ENCODE results near the gene RIMBP2. TPM values are rescaled to one million over a fixed set of nuclear protein-coding genes. Genes with fewer than 3 reads are reported as not detected.

Gene RIMBP2
- total and polyA plus RNA-seq, 8 donors: 0.42 to 19.0 (median 16.1) TPM

DNA sequence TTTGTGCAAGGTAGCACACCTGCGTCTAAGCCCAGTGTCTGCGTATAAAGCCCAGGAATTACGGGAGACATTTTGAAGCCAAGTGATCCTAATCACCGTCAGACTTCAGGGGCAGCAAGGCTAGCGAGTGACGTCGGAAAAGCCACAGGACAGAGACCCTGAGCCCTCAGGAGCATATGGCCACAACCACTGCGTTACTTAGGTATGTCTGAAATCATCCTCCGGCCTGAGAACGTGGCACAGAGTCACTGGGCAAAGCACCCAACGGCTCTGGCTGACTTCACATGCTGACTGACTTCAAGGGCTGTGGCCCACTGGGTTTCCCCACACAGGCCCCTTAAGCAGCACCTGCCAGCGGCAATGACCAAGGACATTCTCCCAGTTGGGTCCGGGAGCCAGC, 71.5 kb downstream of the RIMBP2 start:
- TF ChIP-seq, protein P1, sequence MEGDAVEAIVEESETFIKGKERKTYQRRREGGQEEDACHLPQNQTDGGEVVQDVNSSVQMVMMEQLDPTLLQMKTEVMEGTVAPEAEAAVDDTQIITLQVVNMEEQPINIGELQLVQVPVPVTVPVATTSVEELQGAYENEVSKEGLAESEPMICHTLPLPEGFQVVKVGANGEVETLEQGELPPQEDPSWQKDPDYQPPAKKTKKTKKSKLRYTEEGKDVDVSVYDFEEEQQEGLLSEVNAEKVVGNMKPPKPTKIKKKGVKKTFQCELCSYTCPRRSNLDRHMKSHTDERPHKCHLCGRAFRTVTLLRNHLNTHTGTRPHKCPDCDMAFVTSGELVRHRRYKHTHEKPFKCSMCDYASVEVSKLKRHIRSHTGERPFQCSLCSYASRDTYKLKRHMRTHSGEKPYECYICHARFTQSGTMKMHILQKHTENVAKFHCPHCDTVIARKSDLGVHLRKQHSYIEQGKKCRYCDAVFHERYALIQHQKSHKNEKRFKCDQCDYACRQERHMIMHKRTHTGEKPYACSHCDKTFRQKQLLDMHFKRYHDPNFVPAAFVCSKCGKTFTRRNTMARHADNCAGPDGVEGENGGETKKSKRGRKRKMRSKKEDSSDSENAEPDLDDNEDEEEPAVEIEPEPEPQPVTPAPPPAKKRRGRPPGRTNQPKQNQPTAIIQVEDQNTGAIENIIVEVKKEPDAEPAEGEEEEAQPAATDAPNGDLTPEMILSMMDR (IDR thresholded peaks at IDR 0.05): no peak
- intact Hi-C loops (cut with DNase I): no loop called here

DNA sequence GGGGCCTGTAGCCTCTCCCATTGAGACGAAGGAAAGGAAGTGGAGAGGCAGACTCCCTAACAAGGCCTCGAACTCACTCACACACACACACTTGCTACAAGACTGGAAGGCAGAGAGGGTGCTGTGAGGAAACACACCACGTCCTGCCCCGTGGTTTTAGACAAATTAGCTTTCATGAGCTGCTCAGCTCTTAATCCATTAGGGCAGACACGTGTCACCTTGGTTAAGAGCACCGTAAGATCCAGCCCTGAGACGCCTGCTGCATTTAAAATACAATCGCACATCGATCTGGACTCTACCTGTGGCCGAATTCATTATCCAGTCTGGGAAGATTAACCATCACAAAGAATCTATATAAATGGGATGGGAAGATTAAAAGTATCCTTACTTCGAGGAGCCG, 72.0 kb downstream of the RIMBP2 start:
- H3K27me3 ChIP-seq: peaks cover 0 to 9% of the 10 kb centered on the region in 2 donors
- intact Hi-C loops (cut with DNase I): no loop called here

More for the DNA sequence above, 71.5 kb downstream of the RIMBP2 start:
- no peak overlapping the region for H3K4me3 ChIP-seq
- H3K36me3 ChIP-seq: no peaks in the 10 kb centered on the region
- ATAC-seq (no peak), DNase-seq (no peak)
- H3K4me1 ChIP-seq: no peaks in the 10 kb centered on the region
- H3K27me3 ChIP-seq: peaks cover 0 to 11% of the 10 kb centered on the region in 2 donors
- no peak overlapping the region for H3K27ac ChIP-seq
- no peaks in the 10 kb centered on the region for H3K9me3 ChIP-seq

DNA sequence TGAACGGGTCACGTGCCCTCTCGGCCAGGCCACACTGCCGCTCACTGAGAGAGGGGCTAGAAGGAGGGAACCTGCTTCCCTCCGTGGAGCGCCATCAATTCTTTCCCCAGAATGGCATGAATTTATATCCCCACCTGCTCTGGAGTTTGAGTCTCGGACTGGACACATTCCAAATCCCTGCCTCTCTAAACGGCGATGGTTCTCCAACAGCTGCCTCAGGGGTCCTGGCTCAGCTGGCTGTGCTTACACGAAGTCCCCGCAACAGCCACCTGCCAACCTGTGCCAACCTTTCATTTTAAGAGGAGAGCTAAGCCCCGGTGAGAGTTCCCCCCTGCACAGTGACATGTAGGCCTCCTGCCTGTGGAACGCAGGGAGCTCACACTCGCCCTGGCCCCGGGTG, 73.2 kb downstream of the RIMBP2 start:
- H3K27me3 ChIP-seq: peaks cover 0 to 9% of the 10 kb centered on the region in 2 donors
- H3K4me3 ChIP-seq: no peak overlapping the region
- no peak for DNase-seq
- intact Hi-C loops (cut with DNase I): no loop called here
- H3K27ac ChIP-seq: no peak overlapping the region
- H3K36me3 ChIP-seq: no peaks in the 10 kb centered on the region
- no peaks in the 10 kb centered on the region for H3K4me1 ChIP-seq
- TF ChIP-seq, protein P1 (IDR thresholded peaks at IDR 0.05): no peak
- ATAC-seq: no peak
- H3K9me3 ChIP-seq: no peaks in the 10 kb centered on the region

More for the DNA sequence above, 72.0 kb downstream of the RIMBP2 start:
- Histone ChIP-seq H3K27ac (no peak overlapping the region), H3K4me3 (no peak overlapping the region), H3K36me3 (no peaks in the 10 kb centered on the region), H3K4me1 (no peaks in the 10 kb centered on the region), H3K9me3 (no peaks in the 10 kb centered on the region)
- DNase-seq: no peak
- ATAC-seq: no peak
- TF ChIP-seq, protein P1 (IDR thresholded peaks at IDR 0.05): no peak

DNA sequence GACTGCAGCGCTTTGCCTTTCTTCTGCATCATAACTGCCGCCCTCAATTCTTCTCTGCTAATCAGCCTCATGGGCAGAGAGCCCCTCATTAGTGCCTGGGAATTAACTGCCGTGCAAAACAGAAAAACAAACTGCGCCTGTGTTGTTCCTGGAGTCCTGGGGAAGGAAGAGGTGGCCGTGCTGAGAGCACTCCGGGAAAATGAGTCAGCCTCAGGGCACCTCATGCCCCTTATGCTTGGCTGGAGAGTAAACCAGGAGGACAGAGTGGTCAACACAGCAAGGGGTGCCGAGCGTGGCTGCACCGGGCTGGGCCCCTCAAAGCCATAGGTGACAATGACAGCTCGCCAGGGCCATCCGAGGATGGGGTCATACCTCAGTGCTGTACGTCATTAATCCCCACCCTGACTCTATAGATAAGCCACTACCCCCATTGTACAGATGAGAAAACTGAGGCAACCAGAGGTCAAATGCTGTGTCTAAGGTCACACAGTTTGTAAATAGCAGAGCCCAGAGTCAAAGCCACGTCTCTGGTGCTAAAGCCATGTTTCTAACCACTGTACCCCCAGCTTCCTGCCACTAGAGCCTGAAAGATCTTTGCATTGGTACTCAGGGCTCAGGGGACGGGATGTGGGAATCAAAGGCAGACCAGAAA, 74.4 kb downstream of the RIMBP2 start:
- no peak for ATAC-seq
- H3K36me3 ChIP-seq: no peaks in the 10 kb centered on the region

DNA sequence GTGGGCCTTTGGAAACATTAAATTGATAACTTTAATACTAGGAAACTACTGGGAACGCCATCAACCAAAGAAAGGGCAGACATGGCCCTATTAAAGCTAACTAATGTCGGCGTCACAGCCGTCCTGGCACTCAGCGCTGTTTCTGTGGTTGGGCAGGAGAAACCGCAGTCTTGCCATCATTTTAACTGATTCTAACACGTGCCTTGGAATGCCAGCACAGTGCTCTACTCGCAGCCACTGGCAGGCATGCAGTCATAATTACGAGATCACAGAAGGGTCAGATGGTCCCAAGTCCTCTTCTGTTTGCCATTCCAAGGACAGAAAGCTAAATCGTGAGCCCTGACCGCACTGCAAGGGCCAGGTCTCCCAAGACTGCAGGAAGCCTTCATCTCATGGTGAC, 75.2 kb downstream of the RIMBP2 start:
- ATAC-seq: no peak
- DNase-seq: no peak
- H3K27me3 ChIP-seq: peaks cover 0 to 9% of the 10 kb centered on the region in 2 donors
- no peaks in the 10 kb centered on the region for H3K9me3 ChIP-seq
- H3K4me3 ChIP-seq: no peak overlapping the region
- H3K27ac ChIP-seq: no peak overlapping the region
- intact Hi-C loops (cut with DNase I): no loop called here
- no peaks in the 10 kb centered on the region for H3K36me3 ChIP-seq
- TF ChIP-seq, protein P1 (IDR thresholded peaks at IDR 0.05): no peak
- no peaks in the 10 kb centered on the region for H3K4me1 ChIP-seq

More for the DNA sequence above, 74.4 kb downstream of the RIMBP2 start:
- TF ChIP-seq, protein P1 (IDR thresholded peaks at IDR 0.05): no peak
- Histone ChIP-seq H3K4me3 (no peak overlapping the region), H3K9me3 (no peaks in the 10 kb centered on the region), H3K27ac (no peak overlapping the region), H3K27me3 (peaks cover 0 to 9% of the 10 kb centered on the region in 2 donors), H3K4me1 (no peaks in the 10 kb centered on the region)
- intact Hi-C loops (cut with DNase I): no loop called here
- no peak for DNase-seq
